GM08714 (cell line): ENCODE measurements around the gene DHRS12.

Experiments used
- H3K4me3 ChIP-seq: fragments of 200-500 bp; sonication (Bioruptor generic); 2 replicates; pipeline ENCODE4 v1.5.1; 2014; ENCODE audit warnings: mild to moderate bottlenecking, low read length, inconsistent platforms
- ZNF274 ChIP-seq: IDR thresholded peaks from 2 replicates; pipeline ENCODE4 v1.6.1; 2012; ENCODE audit warnings: mild to moderate bottlenecking, low read depth, low read length

The DHRS12 gene, protein sequence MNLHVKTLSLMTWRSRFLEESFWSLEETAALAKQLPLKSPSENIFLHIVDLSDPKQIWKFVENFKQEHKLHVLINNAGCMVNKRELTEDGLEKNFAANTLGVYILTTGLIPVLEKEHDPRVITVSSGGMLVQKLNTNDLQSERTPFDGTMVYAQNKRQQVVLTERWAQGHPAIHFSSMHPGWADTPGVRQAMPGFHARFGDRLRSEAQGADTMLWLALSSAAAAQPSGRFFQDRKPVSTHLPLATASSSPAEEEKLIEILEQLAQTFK

DNA sequence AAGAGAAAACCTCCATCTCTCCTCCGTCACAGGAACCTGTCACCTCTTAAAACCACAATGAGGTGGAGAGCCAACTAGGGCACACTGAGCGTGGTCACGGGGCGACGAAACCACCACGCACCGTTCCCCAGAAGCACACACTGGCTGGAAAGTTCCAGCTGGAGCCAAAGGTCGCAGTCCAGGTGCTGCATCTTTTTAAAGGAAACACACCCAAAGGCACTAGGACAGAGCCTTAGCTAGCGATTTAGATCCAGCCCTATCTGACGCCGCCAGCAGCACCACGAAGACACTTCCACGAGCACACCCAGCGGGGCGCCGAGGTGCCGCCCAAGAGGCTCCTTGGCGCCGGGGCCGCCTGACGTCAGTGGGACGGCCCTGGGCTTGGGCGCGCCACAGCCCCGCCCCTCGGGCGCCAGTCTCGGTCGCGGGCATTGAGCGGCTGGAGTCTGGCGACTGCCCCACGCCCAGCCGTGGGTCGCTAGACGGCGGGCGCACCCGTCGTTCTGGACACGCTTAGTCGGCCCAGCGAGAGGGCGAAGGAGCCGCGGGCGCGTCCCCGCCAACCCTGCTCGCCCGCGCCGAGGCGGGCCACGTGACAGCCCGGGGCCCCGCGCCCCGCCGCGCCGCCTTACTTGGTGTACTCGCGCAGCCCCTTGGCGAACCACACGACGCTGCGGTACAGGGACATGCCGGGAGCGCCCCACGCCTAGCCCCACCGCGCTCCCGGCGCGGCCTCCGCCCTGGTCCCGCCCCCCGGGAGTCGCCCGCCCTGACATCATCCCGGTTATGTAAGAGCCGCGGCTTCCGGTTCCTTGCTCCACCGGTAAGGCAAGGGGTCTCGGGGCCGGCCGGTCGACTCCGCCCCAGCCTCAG, at the start of gene DHRS12:
Gene DHRS12, minus strand, starts transcription at position 742 of the 873 bp plus-strand sequence. CDS start 4,504 bp downstream, outside the sequence.
- no peak for TF ChIP-seq ZNF274
- H3K4me3 ChIP-seq: peak within 1 kb of the TSS; percentile 79

DNA sequence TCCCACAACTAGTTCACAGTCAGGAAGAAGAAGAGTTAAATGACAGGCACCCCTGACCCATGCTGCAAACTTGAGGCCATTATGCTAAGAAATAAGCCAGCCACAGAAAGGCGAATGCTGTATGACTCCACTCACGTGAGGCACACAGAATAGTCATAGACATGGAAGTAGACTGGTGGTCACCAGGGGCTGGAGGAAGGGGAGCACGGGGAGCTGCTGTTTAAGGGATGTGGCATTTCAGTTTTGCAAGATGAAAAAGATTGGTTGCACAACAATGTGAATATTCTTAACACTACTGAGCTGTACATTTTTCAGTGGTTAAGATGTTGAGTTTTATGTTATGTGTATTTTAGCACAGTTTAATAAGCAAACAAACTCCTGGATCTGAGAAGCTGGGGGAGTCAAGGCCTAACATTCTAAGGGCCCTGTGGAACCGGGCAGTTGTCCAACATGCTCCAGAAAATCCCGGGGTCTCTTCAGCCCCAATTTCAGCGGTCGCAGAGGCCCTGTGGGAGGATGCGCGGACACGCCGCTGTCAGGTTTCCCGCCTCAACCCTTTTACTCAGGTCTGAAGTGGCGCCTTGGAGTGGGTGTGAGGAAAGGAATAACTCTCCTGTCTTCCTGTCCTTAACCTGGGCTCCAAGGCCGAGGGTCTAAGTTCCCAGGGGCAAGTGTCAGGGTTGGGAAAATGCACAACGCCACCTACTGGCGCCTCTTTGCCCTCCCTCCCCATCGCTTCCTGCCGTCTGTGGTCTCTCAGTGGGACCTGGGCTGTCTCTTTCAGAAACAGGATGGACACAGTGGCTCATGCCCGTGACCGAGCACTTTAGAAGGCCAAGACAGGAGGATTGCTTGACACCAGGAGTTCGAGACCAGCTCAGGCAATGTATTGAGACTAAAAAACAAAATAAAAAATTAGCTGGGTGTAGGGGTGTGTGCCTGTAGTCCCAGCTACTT, 45.5 kb upstream of the DHRS12 start:
- no peak overlapping the region for H3K4me3 ChIP-seq
- TF ChIP-seq ZNF274: no peak

DNA sequence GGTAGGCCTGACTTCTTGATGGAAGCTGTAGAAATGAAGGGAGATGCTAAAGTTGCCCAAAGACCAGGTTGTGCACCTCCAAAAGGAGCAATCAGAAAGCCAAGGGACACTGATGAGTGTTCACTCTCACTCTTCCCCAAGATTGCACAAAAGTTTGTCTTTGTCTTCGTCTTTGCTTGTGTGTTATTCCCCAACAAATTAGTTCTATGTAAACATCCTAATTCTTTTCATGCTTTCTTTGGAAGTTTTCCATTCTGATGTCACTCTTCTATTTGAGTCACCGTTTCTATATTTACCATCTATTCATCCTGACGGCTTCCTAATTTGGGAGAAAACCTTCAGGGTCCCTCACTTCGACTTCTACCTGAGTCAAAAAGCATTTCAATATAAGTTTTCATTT, 44.7 kb upstream of the DHRS12 start:
- TF ChIP-seq ZNF274: no peak
- no peak overlapping the region for H3K4me3 ChIP-seq

DNA sequence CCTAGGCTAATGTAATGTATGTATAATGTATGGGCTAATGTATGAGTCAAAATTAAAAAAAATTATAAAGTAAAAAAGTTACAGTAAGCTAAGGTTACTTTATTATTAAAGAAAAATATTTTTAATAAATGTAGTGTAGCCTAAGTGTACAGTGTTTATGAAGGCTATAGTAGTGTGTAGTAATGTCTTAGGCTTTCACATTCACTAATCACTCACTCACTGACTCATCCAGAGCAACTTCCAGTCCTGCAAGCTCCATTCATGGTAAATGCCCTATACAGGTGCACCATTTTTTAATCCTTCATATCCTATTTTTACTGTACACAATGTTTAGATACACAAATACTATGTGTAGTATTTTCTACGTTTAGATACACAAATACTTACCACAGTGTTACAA, 42.8 kb upstream of the DHRS12 start:
- no peak overlapping the region for H3K4me3 ChIP-seq
- no peak for TF ChIP-seq ZNF274

DNA sequence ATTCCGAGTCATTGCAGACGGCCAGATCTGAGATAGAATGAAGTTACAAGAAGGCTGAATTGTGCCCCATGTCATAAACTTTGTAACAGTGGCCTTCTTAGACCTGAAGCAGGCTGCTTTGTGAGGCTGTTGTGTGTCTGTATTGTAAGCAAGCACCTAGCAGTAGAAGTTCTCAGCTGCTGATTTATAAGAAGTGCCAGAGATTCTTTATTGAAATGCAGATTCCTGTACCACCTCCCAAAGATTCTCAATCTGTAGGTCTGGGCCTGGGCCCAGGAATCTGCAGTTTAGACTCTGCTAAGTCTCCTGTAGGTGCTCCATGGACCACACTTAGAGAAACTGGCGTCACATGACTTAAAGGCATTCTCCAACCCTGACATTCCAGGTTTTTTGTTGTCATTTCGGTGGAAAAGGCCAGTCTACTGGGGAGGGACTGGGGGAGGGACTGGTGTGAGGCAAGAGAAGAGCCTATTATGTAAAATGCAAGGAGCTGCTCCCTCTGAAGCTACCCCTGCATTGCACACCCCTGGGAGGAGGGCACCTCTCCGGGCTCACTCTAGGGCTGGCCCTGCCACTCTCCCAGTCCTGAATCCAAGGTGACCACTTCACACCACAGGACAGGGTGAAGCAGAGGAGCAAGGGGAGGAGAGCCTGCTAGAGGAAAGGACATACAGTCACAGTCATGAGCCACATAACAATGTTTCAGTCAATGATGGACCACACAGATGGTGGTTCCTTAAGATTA, 41.8 kb upstream of the DHRS12 start:
- H3K4me3 ChIP-seq: no peak overlapping the region
- TF ChIP-seq ZNF274: no peak

DNA sequence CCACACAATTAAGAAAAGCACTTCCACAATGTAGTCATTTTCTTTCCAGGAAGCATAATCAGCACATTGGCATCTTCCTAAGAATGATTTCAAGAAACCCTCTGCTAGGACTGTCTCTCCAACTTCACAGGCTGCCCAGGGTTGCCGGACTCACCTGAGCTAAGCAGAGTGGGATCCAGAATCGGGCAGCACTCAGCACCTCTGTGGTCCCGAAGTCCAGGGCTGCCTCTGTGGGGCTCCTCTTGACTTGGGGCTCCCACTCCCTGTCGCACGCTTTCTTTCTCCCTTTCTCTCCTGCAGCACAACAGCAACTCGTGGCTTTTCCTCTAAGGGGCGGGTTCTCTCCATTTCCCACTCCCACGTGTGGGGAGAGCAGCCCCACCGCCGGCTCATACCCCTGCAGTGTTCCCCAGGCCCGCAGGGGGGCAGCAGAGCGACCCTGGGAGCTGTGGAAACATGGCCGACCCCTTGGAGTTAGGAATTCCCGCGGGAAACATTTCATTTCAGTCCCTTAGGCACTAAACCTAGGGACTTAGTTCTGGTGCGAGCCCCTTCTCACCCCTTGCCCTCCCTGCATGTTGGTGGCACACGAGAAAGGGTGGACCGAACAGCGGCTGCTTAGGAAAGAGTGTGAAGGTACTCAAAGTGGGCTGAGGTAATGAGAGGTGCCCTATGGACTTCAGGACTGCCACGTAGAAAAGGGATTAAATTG, 41.1 kb upstream of the DHRS12 start, which contains the start of gene TMEM272:
Gene TMEM272, minus strand, starts transcription at position 316 of the 712 bp plus-strand sequence. CDS start 6,647 bp downstream, outside the sequence.
- H3K4me3 ChIP-seq: no peak within 1 kb of the TSS
- no peak for TF ChIP-seq ZNF274

DNA sequence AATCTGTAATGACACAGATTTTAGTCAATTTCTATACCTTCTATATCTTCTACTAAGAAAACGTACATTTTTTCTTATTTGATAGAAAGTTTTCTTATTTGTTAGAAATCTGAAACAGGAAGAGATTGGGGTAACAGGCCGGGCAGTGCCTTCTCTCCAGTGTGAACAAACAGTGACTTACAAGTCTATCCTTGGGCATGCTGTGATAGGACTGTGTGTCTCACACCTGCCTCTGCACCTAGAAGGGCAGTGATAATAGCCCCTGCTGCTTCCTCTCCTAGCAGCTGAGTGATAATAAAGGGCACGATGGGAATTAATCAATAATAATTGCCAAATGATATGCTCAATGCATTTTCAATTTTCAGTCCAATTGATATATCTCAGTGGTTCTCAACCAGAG, 39.6 kb upstream of the DHRS12 start:
- no peak for TF ChIP-seq ZNF274
- no peak overlapping the region for H3K4me3 ChIP-seq

DNA sequence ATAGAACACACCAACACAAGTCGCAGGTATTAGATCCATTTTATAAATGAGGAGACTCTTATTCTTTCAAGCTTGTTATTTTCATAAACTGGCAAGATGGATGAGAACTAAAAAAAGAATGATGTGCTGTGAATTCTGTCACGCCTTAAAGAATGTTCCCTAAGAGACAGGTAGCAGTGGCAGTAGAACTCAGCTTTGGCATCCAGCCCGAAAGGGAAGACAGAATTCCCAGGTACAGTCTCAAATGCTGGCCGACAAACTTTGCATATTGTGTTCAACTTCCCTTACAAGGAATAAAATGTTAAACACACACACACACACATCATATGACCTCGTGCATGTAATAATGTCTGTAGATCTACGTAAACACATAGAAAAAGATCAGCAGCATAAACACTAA, 37.8 kb upstream of the DHRS12 start:
- TF ChIP-seq ZNF274: no peak
- H3K4me3 ChIP-seq: no peak overlapping the region

DNA sequence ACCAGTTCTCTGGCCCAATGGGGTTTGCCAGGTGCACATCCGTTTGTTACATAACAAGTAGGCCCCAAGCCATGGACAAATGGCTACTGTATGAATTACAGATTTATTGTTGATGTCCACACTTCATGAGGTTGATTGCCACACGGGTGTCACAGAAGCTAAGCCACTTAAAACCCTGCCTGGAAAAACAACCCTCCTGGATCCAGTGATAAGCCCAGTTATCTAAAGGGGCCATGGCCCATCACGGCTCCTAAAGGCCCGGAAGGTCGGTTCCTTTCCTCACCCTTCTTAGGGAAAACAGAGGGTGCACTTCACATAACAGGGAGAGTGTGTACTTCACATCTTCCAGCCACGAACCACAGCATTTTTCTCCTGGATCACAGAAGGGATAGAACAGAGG, 37.0 kb upstream of the DHRS12 start:
- no peak for TF ChIP-seq ZNF274
- H3K4me3 ChIP-seq: no peak overlapping the region

DNA sequence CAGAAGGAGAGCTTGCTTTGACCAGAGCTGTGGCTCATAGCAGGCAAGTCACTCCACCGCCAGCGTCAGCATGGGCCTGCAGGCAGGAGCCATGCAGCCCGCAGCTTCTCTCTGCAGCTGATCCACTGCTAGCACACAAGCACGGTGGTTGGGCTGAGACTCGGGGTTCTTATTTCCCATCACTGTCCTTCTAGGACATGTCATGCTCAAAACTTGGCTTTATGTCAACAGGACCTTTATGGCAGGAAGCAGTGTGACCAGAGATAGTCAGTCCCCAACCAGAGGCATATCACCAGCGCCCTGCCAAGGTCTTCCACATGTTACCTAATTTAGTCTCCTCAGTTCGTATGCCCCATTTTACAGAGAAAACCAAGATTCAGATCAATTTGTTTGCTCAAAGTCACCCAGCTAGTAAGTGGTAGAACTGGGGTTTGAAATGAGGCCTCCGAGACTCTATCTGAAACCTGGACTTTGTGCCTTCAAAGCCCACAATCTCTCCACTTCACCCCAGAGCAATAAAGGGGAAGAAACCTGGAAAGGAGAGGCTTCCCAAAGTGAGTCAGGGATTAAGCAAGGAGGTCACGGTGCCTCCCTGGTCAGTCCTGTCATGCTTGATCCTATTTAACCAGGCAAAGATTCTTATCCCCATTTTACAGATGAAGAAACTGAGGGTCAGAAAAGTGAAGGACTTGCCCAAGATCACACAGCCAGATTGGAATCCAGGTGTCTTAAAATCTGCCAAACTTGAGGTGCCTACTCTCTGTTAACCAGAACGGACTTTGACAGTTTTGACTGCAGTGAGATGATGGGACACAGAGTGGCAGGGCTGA, 36.0 kb upstream of the DHRS12 start:
- no peak for TF ChIP-seq ZNF274
- no peak overlapping the region for H3K4me3 ChIP-seq

DNA sequence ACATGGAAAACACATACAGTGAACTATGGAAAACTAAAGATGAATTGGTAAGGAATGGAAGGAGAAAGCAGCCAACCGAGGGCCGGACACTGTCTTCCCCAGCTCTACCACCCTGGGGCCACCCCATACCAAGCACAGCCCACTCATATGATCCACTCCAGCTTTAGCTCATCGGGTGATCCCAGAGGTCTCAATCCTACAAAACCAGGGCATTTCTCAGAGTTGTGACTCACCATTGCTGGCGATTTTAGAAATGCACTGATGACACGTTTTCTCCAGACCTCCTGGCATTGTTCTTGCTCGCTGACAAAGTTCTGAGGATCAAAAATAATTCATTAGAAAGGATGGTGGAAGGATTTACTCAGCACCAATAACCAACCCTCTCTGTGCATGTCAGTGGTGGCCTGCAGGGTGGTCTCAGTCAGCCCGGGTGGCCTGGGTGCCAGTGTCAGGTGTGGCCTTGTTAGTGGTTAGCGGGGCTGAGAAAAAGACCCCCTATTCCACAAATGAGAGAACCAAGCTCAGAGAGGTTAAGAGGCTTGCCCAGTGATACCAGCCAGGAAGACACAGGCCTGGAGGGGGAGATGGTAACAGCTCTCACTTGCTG, 34.4 kb upstream of the DHRS12 start:
- no peak for TF ChIP-seq ZNF274
- H3K4me3 ChIP-seq: no peak overlapping the region

DNA sequence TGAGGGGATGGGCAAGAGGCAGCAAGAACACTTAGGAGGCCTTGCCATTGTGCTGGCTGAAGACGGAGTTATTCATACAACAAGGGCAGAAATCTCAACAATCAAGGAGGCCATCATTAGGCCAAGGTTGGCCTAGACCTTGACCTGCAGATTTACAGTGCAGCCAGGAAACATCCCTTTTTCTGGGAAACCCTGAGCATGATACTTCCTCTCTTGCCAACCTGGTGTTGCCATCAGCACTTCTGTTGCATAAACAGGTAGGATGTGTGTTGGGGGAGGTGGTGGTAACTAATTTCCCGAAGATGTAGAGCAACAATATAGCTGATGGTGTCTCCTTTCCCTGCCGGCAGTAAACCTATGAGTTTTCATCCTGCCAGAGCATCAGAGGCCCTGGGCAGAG, 33.1 kb upstream of the DHRS12 start:
- no peak overlapping the region for H3K4me3 ChIP-seq
- no peak for TF ChIP-seq ZNF274
